Myometrial cell (primary cell): ENCODE measurements around the gene TMEM248. TPM values are rescaled to one million over a fixed set of nuclear protein-coding genes. Genes with fewer than 3 reads are reported as not detected.

ENCODE experiments used
- total RNA-seq: library from RNA; depleted of rRNA; stranded (reverse); fragments of >200 nt; gene quantifications from 2 replicates; pipeline ENCODE4 v1.2.3, GENCODE V29; 2015

The TMEM248 gene, protein sequence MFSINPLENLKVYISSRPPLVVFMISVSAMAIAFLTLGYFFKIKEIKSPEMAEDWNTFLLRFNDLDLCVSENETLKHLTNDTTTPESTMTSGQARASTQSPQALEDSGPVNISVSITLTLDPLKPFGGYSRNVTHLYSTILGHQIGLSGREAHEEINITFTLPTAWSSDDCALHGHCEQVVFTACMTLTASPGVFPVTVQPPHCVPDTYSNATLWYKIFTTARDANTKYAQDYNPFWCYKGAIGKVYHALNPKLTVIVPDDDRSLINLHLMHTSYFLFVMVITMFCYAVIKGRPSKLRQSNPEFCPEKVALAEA
- total RNA-seq, result 101 and 109 TPM in 2 replicates

DNA sequence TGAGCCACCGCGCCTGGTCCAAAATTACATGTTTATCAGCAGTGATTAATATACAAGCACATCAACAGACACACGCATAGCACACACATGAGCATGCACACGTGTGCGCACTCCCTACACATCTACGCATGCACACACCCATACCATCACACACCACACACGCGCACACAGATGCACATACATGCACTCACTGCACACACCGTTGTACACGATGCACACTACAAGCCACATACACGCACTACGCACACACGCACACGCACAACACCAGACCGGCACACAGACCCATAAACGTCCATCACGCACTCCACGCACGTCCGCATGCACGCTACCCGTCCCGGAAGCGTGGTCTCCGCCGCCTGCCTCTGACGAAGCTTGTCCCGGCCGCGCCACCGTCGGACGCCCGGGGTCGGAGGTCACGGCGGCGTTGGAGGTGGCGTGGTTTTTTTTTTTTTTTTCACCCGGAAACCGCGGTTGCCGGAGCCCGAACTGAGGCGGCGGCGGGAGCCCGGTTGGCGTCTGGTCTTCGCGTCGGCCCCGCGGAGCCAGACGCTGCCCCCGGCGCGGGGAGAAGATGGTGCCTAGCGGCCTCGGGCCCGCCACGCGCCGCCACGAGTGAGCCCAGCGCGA, at the start of gene TMEM248:
Gene TMEM248 (plus strand): TSS at position 457 of the 627 bp plus-strand sequence. CDS start 20,641 bp downstream, outside the sequence.

DNA sequence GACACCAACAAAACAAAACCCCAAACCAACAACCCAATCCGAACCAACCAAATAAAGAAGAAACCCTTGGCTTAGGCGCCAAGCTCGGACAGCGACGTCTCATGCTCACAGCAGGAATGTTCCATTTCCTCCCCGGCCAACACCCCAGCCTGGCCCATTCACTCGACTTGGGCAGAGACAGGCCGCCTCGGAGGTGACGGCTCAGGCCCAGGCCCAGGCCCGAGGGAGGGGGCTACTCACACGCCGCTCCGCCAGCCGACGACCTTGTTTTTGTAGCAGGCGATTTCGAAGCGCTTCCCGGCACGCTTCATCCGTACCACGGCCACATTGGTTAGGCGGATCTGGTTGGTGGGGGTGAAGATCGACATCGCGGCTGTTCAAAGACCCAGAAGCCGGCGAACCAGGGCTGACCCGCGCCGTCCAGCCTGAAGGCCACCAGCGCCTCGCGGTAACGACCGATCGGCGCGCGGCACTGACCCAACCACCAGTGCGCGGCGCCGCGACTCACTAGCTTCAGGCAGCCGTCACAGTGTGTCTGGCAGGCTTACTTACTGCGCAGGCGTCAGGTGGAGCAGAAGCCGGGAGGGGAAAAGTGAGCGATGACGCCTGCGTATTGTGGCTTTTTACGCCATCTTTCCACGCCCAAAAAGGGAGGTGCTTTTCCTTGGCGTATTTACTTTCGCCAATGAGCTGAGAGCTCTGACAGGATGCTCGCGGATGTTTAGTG, 74.2 kb downstream of the TMEM248 start, which contains the start of gene SBDS:
Gene SBDS (minus strand): TSS at position 537 of the 727 bp plus-strand sequence. CDS start 169 bp downstream, at position 368.

DNA sequence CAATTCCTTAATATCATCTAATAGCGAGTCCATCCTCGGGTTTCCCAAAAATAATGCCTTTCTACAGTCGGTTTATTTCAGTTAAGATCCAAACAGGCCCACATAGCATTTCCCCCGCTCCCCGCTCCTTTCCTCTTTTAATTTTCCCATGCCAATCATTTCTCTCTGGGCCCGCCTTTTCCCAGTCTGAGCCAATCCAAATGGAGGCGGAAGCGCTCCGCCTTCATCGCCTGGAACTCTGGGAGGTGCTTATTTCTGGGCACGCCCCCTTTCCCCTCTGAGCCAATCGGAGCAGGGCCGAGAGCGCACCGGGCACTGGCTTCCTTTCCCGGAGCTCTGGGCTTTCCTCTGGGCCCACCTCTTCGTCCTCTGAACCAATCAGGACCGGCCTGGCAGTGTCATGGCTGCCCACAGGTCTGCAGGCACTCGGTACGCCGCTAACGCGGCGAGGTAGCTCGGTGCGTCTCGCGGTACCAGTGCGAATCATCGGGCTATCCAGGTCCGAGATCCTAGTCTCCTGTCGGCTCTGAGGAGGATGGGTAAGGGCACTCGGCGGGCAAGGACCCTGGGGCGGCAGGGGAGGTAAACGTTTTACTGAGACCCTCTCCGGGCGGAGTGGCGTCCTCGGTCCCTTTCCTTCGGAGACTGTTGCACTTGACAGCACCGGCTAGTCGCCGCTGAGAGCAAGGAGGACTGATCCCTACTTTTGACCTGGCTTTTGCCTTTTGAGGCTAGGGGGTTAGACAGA, 75.6 kb downstream of the TMEM248 start, which contains the start of gene TYW1:
Gene TYW1 (plus strand): TSS at position 390 of the 748 bp plus-strand sequence. CDS start 146 bp downstream, at position 536.

Other genes starting within 250 kb of the TMEM248 start
- gene RABGEF1, start 180.5 kb upstream of the TMEM248 start, total RNA-seq, result 25.9 and 28.4 TPM in 2 replicates
- 73.8 and 95.9 TPM in 2 replicates for gene SBDS, start 74.4 kb downstream of the TMEM248 start, total RNA-seq
- gene TYW1, start 75.6 kb downstream of the TMEM248 start, total RNA-seq, result 13.5 and 21.6 TPM in 2 replicates